NCI-H1092 (cell line): ENCODE data around the gene E2F2.
A peak's percentile ranks its signal among the peaks of the same experiment; 100 is the strongest.
"Not testable (repeated sequence)": the region's sequence is repeated elsewhere in the genome, so short reads cannot be mapped to it uniquely, and the experiment has no call there.

Source experiments
- DNase-seq: peaks from one replicate; lab custom pipeline; 2025; lab: John Stamatoyannopoulos, UW

The E2F2 gene

GRCh38 chr1:23524163-23524562 is 6.9 kb downstream of the E2F2 start:
- no peak for DNase-seq

DNA sequence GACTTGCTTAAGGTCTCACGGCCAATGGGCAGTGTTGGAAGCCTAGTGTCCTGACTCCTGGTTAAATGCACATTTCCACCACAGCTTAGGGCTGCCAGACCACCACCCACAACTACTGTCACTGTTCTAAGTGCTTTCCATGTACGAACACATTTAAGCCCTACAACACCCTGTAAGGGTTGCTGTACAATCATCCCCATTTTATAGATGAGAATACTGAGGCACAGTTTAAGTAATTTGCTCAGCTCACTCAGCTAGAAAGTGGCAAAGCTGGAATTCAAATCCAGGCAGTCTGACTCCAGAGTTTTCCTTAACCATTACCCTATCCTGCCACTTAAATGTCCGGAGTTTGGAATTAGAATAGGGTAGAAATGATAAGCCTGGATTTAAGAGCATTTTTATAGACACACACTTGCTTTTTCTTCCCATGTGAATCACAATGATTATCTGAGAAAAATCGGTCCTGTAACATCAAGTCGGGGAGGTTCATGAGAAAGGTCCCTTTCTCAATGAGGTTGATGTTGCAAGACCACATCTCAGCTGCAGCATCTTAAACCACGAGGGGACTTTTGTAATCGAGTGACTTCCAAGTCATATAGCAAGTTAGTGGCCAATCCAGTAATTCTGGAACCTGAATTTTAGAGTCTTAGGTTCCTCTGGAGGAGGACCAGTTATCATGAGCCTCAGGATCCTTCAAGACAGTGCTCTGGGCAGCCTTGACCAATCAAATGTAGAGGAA is 8.6 kb downstream of the E2F2 start:
- DNase-seq, result no peak

DNA sequence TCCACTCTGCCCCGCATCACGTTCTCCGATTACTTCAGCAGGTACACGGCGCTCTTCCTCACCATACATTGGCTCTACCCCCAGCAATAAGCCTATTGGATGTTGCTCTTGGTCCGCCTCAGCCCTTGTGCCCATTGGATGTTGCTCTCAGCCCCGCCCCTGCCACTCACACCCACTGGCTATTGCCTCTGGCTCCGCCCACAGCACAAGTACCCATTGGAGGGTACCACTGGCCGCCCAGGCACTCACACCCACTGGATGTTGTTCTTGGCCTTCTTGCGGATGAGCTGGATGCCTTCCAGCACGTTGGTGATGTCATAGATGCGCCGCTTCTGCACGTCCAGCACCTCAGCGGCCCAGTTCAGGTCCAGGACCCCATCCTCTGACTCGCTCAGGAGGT is 9.4 kb downstream of the E2F2 start:
- no peak for DNase-seq

- DNase-seq, result no peak
Measured at GRCh38 chr1:23517581-23517980, 13.5 kb downstream of the E2F2 start.

DNA sequence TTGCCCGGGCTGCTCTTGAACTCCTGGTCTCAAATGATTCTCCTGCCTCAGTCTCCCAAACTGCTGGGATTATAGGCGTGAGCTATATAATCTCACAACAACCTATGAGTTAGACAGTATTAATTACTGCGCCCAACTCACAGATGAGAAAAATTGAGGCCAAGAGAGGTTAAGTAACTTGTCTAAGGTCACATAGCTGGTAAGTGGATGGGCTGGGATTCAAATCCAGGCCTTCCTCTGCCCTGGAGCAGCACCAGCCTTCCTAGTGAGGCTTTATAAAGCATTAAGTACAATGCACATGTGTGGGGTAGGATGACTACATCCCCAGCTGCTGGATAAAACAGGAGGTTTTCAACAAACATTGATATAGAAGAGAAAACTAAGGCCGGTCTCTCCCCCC is 15.1 kb downstream of the E2F2 start:
- no peak for DNase-seq

DNA sequence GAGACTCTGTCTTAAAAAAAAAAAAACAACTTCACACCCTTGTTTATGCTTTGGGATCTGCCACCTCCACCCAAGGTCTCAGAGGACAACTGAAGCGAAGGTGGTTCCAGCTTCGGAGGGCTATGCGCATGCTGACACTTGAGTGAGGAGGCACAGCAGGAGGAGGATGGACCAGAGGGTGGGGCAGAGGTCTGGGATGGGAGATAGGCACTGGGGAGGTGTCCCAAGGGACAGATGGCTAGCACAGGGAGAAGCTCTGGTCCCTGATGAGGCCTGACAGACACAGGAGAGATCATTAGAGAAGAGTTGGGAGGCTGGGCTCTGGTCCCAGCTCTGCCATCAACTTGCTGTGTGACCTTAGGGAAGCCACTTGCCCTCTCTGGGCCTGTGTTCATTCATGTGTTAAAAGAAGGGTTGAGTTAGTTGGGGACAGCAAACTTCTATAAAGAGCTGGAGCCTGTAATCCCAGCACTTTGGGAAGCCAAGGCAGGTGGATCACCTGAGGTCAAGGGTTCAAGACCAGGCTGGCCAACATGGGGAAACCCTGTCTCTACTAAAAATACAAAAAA is 16.8 kb downstream of the E2F2 start:
- DNase-seq, result no peak

DNA sequence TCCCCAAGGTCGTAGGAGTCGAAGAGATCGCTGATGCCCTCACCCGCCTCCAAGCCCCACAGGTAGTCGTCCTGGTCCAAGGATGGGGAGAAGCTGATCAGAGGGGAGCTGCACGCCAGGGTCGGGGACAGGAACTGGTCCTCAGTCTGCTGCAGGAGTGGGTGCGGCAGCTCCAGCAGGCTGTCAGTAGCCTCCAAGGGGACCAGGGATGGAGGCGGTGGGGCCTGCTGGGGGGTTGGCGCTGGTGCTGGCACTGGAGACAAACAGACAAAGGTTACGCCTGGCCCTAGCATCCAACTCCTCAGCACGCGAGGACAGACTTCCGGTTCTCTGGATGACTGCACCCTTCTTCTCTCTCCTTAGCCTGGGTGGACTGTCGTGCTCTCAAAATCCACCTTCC is 21.1 kb downstream of the E2F2 start:
- no peak for DNase-seq

DNA sequence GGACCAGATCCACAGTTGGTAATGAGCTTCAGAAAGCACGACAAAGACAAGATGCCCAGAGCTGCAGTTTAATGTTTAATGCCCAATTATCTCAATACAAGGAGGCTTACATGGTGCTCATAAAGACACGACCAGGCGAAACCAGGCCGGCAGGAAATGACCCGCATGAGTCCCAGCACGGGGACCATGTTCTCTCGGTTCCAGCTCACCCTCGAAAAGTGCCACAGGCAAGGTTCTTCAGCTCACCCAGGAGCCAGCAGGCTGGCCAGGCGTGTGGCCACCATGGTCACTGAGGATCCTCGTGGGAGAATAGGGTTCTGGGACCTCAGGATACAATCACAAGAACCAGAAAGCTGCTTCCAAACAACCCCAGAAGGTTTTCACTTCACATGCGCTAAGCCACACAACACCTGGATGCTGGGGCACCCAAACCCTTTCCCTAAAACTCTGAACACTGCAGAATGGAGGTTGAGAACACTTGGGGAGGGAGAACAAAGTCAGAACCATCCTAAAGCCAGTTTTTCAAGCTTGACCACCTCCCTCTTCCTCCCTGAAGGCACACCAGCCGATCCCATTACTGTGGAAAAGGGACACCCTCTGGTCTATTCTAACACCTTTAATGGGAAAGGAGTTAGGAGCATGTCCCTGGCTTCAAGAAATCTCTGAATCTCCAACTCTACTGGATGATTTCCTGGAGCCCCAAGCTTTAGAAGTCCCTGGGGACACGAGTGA is 24.5 kb downstream of the E2F2 start:
- DNase-seq, result no peak

DNA sequence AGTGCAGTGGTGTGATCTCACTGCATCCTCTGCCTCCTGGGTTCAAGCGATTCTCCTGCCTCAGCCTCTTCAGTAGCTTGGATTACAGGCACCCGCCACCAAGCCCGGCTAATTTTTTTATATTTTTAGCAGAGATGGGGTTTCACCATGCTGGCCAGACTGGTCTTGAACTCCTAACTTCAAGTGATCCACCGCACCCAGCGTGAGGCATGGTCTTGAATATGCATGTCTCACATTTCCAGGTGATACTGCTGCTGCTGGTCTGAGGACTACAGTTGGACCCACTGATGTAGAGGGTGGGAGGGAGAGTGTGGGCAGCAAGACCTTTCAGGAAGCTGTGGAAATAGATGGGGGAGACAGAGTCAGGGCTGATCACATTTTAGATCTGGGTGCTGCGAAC is 25.2 kb downstream of the E2F2 start:
- DNase-seq, result no peak

DNA sequence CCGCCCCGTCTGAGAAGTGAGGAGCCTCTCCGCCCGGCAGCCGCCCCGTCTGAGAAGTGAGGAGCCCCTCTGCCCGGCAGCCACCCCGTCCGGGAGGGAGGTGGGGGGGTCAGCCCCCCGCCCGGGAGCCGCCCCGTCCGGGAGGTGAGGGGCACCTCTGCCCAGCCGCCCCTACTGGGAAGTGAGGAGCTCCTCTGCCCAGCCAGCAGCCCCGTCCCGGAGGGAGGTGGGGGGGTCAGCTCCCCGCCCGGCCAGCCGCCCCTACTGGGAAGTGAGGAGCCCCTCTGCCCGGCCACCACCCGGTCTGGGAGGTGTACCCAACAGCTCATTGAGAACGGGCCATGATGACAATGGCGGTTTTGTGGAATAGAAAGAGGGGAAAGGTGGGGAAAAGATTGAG is 26.9 kb downstream of the E2F2 start:
- not testable (repeated sequence) for DNase-seq

GRCh38 chr1:23502951-23503350 is 28.1 kb downstream of the E2F2 start:
- no peak for DNase-seq

DNA sequence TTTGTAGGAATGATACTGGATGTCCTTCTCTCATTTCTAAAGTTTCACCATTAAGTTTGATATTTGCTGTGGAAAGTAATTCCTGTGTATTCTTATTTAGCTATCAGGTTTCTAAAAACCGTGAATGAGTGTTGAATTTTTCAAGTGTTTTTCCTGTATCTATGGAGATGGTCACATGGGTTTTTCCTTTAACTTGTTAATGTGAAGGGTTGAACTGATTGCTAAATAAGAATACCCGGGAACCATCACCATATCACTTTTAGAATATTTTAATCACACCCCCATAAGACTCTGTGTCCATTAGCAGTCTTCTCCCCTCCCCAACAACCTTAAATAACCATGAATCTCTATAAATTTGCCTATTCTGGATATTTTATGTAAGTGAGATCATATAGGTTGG is 30.6 kb downstream of the E2F2 start:
- DNase-seq, result no peak

DNA sequence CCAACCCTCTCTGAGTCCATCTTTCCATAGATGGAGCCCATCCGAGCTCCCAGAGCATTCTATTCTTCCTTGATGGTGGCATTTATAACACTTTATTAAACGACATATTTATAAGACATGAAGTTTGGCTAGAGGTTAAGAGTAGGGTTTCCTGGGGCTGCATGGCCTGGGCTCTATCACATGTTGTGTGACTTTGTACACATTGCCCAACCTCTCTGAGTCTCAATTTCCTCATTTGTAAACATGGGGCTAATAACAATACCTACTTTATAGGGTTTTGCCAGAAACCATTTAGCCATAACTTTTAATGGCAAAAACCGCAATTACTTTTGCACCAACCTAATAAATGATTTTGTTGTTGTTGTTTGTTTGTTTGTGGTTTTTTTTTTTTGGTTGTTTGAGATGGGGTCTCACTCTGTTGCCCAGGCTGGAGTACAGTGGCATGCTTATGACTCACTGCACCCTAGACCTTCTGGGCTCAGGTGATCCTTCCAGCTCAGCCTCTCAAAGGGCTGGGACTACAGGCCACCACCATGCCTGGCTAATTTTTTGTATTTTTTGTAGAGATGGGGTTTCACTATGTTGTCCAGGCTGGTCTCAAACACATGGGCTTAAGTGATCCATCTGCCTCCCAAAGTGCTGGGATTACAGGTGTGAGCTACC is 33.1 kb downstream of the E2F2 start:
- DNase-seq, result no peak

DNA sequence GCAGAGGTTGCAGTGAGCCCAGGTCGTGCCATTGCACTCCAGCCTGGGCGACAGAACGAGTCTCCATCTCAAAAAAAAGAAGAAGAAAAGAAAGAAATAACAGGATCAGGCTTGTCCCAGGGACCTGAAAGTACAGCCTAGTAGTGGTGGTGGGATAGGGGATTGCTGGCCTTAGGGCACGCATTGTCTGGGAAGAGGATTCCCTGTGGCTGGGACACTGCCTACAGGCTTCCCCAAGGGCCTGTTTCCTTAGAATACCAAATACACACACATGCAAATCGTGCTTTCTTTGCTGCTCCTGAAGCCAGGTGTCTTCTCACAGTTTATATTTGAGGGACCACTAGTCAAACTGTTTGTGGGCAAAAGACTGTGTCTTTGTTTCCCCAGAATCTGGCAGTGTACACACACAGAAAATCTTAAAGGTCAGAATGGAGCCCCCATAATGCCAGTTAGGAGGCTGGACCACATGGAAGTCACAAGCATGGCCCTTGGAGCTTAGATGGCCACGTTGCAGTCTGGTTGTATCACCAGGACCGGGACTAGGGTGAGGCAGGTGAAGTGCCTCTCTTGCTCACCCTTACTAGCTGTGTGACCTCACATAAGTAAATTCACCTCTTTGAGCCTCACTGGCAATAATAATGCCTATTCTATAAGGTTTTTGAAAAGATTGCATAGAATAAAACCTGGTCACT is 34.4 kb downstream of the E2F2 start:
- no peak for DNase-seq

- DNase-seq, result not testable (repeated sequence)
Measured at GRCh38 chr1:23494836-23495235, 36.2 kb downstream of the E2F2 start.

GRCh38 chr1:23492776-23493175 is 38.3 kb downstream of the E2F2 start:
- not testable (repeated sequence) for DNase-seq

DNA sequence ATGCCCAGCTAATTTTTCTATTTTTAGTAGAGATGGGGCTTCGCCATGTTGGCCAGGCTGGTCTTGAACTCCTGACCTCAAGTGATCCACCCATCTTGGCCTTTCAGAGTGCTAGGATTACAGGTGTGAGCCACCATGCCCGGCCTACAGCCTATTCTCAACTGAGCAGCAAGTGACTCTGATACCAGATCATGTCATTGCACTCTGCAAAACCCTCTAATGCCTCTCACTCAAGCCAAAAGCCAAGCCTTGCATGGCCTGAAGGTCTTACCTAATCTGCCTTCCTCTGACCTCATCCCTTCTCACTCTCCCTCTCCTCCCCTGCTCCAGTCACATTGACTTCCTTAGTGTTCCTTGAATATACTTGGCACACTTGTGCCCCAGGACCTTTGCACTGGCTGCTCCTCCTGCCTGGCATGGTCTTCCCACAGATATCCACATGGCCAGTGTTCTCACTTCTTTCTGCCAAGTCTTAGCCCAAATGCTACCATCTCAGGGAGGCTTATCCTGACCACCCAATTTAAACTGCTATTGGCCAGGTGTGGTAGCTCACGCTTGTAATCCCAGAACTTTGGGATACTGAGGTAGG is 38.8 kb downstream of the E2F2 start:
- no peak for DNase-seq

GRCh38 chr1:23489842-23490241 is 41.2 kb downstream of the E2F2 start:
- no peak for DNase-seq

- no peak for DNase-seq
Measured at GRCh38 chr1:23485002-23485332, 46.1 kb downstream of the E2F2 start.

GRCh38 chr1:23484253-23485001 is 46.6 kb downstream of the E2F2 start:
- DNase-seq, result peak; percentile 50
